T-helper 2 cell treated with Interferon-gamma antibody and Interleukin-4, amounts not matched to agents 5 μg/mL and 100 μg/mL, for 36 hours (primary cell): ENCODE results near the gene OSGEPL1.
"Not testable (repeated sequence)": the region's sequence is repeated elsewhere in the genome, so short reads cannot be mapped to it uniquely, and the experiment has no call there.

Source experiments
- DNase-seq: peaks from one replicate; pipeline ENCODE4 v3.0.0; 2021; ENCODE audit warnings: low spot score
- H3K27ac Mint-ChIP-seq: one replicate; pipeline ENCODE4 v1.8.0; 2021; ENCODE audit warnings: mild to moderate bottlenecking, mixed read lengths
- H3K27me3 Mint-ChIP-seq: one replicate; pipeline ENCODE4 v1.8.0; 2021; ENCODE audit warnings: low read depth, mixed read lengths
- H3K36me3 Mint-ChIP-seq: one replicate; pipeline ENCODE4 v1.8.0; 2021; ENCODE audit warnings: low read depth, mixed read lengths
- H3K4me1 Mint-ChIP-seq: one replicate; pipeline ENCODE4 v1.8.0; 2021; ENCODE audit warnings: low read depth, mixed read lengths
- H3K4me3 Mint-ChIP-seq: one replicate; pipeline ENCODE4 v1.8.0; 2022; ENCODE audit warnings: mild to moderate bottlenecking, moderate library complexity, mixed read lengths
- H3K9me3 Mint-ChIP-seq: one replicate; pipeline ENCODE4 v1.8.0; 2021; ENCODE audit warnings: mixed read lengths

Gene OSGEPL1

GRCh38 chr2:189772212-189772611 lies 9.6 kb upstream of the OSGEPL1 start:
- H3K27me3 Mint-ChIP-seq: no peaks in the 10 kb centered on the region
- H3K4me1 Mint-ChIP-seq: peaks cover 3% of the 10 kb centered on the region
- no peak for DNase-seq
- H3K27ac Mint-ChIP-seq: no peak overlapping the region
- H3K9me3 Mint-ChIP-seq: no peaks in the 10 kb centered on the region
- H3K4me3 Mint-ChIP-seq: no peak overlapping the region
- H3K36me3 Mint-ChIP-seq: peaks cover 48% of the 10 kb centered on the region

- peaks cover 57% of the 10 kb centered on the region for H3K36me3 Mint-ChIP-seq
- H3K4me1 Mint-ChIP-seq: peaks cover 2% of the 10 kb centered on the region
- no peak overlapping the region for H3K27ac Mint-ChIP-seq
- no peak overlapping the region for H3K4me3 Mint-ChIP-seq
- DNase-seq: no peak
- no peaks in the 10 kb centered on the region for H3K27me3 Mint-ChIP-seq
- H3K9me3 Mint-ChIP-seq: no peaks in the 10 kb centered on the region
Observed at GRCh38 chr2:189770590-189771322, 8.2 kb upstream of the OSGEPL1 start.

GRCh38 chr2:189763908-189764661 lies 1.5 kb upstream of the OSGEPL1 start:
- H3K36me3 Mint-ChIP-seq: peaks cover 21% of the 10 kb centered on the region
- peak overlapping the region; percentile 95 for H3K4me3 Mint-ChIP-seq
- H3K27me3 Mint-ChIP-seq: no peaks in the 10 kb centered on the region
- H3K27ac Mint-ChIP-seq: no peak overlapping the region
- H3K9me3 Mint-ChIP-seq: no peaks in the 10 kb centered on the region
- peaks cover 10% of the 10 kb centered on the region for H3K4me1 Mint-ChIP-seq
- no peak for DNase-seq

GRCh38 chr2:189762229-189762550 lies 402 bp downstream of the OSGEPL1 start:
- Mint-ChIP-seq H3K27me3 (no peaks in the 10 kb centered on the region), H3K4me3 (peak overlapping the region; percentile 95), H3K36me3 (peaks cover 14% of the 10 kb centered on the region), H3K27ac (peak overlapping the region; percentile 98), H3K4me1 (peaks cover 10% of the 10 kb centered on the region), H3K9me3 (no peaks in the 10 kb centered on the region)
- no peak for DNase-seq

- not testable (repeated sequence) for DNase-seq, H3K27ac Mint-ChIP-seq
Observed at GRCh38 chr2:189760154-189760553, 2.4 kb downstream of the OSGEPL1 start.

GRCh38 chr2:189756311-189756952 lies 6.2 kb downstream of the OSGEPL1 start:
- H3K36me3 Mint-ChIP-seq: peaks cover 1% of the 10 kb centered on the region
- no peaks in the 10 kb centered on the region for H3K27me3 Mint-ChIP-seq

More at GRCh38 chr2:189760154-189760553, 2.4 kb downstream of the OSGEPL1 start:
- not testable (repeated sequence) for H3K36me3 Mint-ChIP-seq, H3K9me3 Mint-ChIP-seq, H3K27me3 Mint-ChIP-seq, H3K4me3 Mint-ChIP-seq
- peaks cover 10% of the 10 kb centered on the region for H3K4me1 Mint-ChIP-seq

GRCh38 chr2:189751080-189751658 lies 11.4 kb downstream of the OSGEPL1 start:
- H3K27me3 Mint-ChIP-seq: no peaks in the 10 kb centered on the region
- no peak for DNase-seq
- H3K4me3 Mint-ChIP-seq: no peak overlapping the region
- H3K4me1 Mint-ChIP-seq: no peaks in the 10 kb centered on the region
- no peak overlapping the region for H3K27ac Mint-ChIP-seq
- H3K36me3 Mint-ChIP-seq: peaks cover 4% of the 10 kb centered on the region
- no peaks in the 10 kb centered on the region for H3K9me3 Mint-ChIP-seq

More at GRCh38 chr2:189756311-189756952, 6.2 kb downstream of the OSGEPL1 start:
- DNase-seq: no peak
- no peak overlapping the region for H3K27ac Mint-ChIP-seq
- H3K9me3 Mint-ChIP-seq: no peaks in the 10 kb centered on the region
- no peaks in the 10 kb centered on the region for H3K4me1 Mint-ChIP-seq
- no peak overlapping the region for H3K4me3 Mint-ChIP-seq

- Mint-ChIP-seq H3K27me3 (no peaks in the 10 kb centered on the region), H3K4me1 (no peaks in the 10 kb centered on the region), H3K4me3 (no peak overlapping the region), H3K36me3 (no peaks in the 10 kb centered on the region), H3K27ac (no peak overlapping the region), H3K9me3 (no peaks in the 10 kb centered on the region)
- no peak for DNase-seq
Observed at GRCh38 chr2:189729430-189729829, 33.2 kb downstream of the OSGEPL1 start.

- Mint-ChIP-seq H3K4me1 (peaks cover 9% of the 10 kb centered on the region), H3K36me3 (peaks cover 1% of the 10 kb centered on the region), H3K4me3 (no peak overlapping the region), H3K9me3 (no peaks in the 10 kb centered on the region), H3K27ac (no peak overlapping the region), H3K27me3 (no peaks in the 10 kb centered on the region)
- no peak for DNase-seq
Observed at GRCh38 chr2:189726849-189727248, 35.7 kb downstream of the OSGEPL1 start.

GRCh38 chr2:189726271-189726670 lies 36.3 kb downstream of the OSGEPL1 start:
- Mint-ChIP-seq H3K27ac (no peak overlapping the region), H3K4me3 (no peak overlapping the region), H3K9me3 (no peaks in the 10 kb centered on the region), H3K27me3 (no peaks in the 10 kb centered on the region), H3K4me1 (peaks cover 9% of the 10 kb centered on the region), H3K36me3 (peaks cover 1% of the 10 kb centered on the region)
- no peak for DNase-seq

GRCh38 chr2:189723192-189723591 lies 39.4 kb downstream of the OSGEPL1 start:
- no peak overlapping the region for H3K4me3 Mint-ChIP-seq
- no peaks in the 10 kb centered on the region for H3K9me3 Mint-ChIP-seq
- no peak for DNase-seq
- H3K36me3 Mint-ChIP-seq: peaks cover 3% of the 10 kb centered on the region
- H3K4me1 Mint-ChIP-seq: peaks cover 9% of the 10 kb centered on the region
- H3K27ac Mint-ChIP-seq: no peak overlapping the region
- H3K27me3 Mint-ChIP-seq: no peaks in the 10 kb centered on the region

- H3K4me3 Mint-ChIP-seq: no peak overlapping the region
- H3K4me1 Mint-ChIP-seq: peaks cover 9% of the 10 kb centered on the region
- DNase-seq: no peak
- peaks cover 3% of the 10 kb centered on the region for H3K36me3 Mint-ChIP-seq
- H3K27ac Mint-ChIP-seq: no peak overlapping the region
- H3K27me3 Mint-ChIP-seq: no peaks in the 10 kb centered on the region
- peaks cover 9% of the 10 kb centered on the region for H3K9me3 Mint-ChIP-seq
Observed at GRCh38 chr2:189719571-189719970, 43.0 kb downstream of the OSGEPL1 start.

- not testable (repeated sequence) for H3K36me3 Mint-ChIP-seq, H3K27me3 Mint-ChIP-seq, H3K27ac Mint-ChIP-seq, H3K4me3 Mint-ChIP-seq, H3K4me1 Mint-ChIP-seq, DNase-seq
- H3K9me3 Mint-ChIP-seq: peaks cover 19% of the 10 kb centered on the region
Observed at GRCh38 chr2:189717593-189717992, 45.0 kb downstream of the OSGEPL1 start.
